SKM-1 (cell line): Measurements from ENCODE around the gene RBM4B.

Experiments
- DNase-seq: peaks from one replicate; lab custom pipeline; 2025; ENCODE audit not compliant: unreplicated experiment; lab: John Stamatoyannopoulos, UW

RBM4B gene

DNA sequence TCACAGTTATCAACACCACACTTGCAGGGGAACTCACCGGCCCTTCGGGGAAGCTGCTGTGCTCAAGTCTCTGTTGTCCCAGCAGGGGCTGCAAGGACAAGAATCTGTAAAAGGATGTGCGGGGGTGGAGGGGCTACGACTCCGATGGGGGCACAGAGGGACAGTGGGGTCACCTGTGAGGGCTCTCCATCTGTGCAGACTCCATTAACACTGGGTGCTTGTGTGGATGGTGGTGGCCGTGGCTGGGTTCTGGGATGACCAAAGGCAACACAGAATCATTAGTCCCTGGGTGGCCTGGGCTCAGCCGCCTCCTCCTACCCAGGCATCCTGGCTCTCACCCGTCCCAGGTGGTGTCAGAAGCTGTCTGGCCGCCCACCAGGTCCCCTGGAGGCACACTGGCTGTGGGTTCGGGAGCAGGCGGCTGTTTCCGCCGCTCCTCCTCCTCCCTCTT is 10.2 kb upstream of the RBM4B start:
- DNase-seq: no peak

DNA sequence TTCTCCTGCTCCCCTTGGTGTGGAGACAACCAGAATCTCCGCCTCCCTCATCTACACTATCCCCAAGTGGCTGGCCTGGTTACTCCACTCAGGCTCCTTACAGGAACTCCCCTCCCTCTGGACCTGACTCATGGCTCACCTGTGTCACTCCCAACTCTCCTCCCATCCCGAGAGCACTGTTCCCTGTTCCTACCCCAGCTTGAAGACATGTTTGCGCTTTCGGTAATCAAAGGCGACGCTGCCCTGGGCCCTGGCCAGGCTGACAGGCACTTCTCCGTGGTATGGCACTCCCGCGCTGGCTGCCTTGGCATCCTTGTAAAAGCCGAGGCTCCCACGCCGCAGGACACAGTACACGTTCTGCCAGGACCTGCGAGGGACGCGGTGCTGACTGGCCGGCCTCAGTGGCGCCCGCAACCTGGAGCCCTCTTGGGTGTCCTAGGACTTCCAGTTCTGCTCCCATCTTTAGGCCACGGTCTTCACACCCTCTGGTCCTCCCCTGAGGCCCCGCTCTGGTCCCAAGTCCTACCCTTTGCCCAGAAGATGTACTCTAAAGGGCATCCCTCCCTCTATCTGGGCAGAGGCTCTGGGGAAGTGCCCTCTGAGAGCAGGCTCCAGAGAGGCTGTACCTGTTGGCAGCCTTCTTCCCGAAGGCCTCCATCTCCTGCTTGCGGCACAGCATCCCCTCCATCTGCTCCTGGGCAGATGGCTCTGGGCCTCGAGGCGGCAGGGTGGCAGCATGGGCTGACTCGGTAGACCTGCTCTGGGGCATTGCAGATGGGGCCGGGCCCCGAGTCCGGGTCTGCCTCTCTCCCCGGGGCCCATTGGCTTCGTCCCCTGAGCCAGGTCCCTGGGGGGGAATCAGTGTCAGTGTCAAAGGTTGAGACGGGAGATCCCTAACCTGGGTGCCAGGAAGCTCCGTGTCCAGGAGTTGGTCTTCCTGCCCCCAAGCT is 9.4 kb upstream of the RBM4B start:
- DNase-seq: no peak

DNA sequence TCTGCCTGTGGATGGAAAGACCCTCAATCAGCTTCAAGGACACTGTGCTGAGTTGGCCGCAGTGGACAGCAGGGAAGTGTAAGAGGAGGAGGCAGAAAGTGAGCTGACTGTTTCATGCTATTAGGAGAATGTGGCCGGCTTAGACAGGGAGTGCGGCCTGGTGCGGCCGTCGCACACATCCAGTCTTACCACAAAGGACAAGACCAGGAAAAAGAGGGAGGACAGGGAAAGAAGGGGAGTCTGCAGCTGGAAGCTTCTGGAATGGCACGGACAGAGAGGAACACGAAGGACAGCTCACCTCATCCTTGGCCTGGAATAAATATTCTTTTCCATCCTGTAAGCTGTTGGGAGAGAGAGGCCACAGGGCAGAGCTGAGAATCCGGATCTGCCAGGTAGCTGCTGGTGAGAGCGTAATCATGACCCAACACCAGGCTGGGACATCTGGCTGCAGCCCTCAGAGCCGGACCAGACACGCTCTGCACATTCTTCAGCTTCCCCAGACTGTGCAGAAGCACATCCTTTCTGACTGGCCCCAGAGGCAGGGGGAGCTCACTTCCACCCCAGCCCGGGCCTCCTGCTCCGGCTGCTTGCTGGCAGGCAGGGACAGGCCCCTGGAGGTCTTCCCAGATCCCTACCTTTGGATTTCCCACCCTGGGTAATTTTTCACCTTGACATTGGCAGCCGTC is 8.6 kb upstream of the RBM4B start:
- no peak for DNase-seq

DNA sequence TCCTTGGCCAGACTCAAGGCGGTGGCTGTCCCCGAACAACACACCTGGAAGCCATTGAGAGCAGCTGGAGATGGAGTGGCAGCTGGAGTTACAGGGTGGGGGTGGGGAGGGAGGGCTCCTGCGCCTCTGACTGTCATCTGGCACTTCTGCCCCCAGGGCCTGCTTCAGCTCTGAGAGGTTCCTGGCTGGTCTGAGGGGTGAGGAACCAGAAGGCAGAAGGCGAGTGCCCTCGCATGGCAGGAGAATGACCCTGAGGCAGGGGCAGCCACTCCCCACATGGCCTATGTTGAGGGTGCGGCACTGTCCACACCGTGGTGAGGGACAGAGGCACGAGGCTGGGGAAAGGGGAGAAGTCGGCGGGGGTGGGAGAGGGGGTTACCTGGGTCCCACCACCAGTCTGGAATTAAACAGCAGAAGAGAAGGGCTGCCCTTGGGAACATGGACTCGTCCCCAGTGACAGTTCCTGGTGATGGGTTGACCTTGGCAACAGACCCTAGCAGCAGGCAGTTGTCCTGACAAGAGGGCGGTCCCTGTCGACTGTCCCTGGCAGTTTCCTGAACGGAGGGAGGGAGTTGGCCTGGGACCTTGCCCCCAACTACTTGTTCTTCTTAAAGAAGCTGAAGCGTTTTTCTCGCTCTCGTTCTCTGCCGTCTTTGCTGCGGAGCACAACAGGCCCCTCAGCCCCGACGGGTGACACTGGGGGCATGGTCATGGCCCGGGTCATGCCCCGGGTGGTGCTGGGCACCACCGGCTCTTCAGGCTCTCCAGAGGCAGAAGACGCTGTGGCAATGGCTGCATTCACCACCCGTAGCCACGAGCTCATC is 7.8 kb upstream of the RBM4B start:
- DNase-seq: no peak

DNA sequence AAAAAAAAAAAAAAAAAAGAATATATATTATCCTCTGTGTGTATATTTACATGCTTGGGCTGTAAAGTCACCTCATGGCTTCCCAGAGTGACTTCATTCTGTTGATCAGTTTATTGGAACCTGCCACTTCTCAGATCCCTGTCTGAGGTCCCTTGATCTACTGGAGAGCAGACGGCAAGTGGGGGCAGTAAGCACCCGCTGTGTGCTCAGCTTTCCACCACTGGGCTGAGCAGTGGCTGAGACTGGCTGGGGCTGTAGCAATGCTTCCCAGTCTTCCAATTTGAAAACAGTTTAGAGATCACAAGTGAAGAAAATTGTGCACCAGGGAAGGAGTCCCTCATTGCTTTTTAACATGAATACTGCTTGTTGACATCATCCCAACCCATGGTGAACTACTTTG is 6.9 kb upstream of the RBM4B start:
- DNase-seq: no peak

DNA sequence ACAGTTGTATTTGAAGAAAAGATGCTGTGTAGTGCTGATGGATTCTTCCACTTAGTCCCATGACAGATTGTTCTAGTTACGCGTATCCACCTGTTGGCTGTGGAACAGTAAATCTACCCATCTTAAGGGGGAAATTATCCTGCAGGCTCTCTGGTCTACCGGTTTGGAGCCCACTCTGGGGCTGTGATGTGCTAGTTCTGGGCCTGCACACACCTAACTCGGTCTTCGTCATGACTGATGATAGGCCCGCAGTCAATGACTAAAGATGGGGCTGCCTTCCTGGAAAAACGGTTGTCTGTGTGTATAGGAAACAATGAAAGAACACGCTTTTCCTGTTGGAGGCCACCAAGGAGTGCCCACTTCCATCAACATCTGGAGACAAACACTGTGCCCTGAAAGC is 6.2 kb upstream of the RBM4B start:
- DNase-seq: no peak

DNA sequence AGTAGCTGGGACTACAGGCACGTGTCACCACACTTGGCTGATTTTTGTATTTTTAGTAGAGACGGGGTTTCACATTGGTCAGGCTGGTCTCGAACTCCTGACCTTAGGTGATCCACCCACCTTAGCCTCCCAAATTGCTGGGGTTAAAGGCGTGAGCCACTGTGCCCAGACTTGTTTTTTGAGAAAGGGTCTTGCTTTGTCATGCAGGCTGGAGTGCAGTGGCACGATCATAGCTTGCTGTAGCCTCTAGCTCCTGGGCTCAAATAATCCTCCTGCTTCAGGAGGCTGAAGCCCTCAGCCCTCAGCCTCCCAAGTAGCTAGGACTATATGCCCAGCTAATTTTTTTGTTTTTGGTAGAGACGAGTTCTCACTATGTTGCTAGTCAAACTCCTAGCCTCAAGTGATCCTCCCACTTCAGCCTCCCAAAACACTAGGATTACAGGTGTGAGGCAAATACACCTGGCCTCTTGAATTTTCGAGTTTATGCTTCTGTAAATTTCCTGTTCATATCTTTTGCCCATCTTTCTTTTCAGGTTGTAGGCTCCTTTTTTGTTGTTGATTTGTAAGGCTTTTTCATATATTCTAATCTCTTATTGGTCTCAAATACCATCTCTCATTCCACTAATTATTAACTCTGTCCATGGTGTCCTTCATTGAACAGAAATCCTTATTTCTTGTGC is 3.4 kb upstream of the RBM4B start:
- no peak for DNase-seq

DNA sequence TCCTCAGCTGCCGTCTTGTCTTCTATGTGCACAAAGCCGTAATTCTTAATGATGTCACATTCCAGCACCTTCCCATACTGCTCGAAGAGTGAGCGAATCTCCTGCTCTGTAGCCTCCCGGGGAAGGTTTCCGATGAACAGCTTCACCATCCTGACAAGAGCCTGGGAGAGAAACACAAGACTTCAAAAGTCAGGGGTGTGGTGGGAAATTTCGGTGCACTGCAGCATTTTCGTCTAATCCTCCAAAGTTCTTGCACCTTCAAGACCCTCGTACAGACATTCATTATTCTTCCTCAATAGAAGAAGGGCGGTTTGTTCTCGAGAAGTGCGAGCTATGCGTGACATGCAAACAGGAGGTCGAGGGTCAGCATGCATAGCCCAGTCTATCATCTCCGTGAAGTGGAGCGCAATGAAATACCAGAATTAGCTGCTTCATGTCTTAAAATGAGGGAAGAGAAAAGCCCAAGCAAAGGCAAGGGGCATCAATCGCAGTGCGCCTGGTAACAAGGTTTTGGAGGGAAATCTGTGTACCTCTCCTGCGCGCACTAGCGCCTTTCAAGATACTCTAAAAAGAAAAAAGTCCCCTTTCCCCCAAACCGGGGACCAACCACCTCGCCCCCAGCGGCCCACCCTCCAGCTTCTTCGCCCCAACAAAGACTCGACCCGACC is 622 bp downstream of the RBM4B start:
- DNase-seq: no peak

DNA sequence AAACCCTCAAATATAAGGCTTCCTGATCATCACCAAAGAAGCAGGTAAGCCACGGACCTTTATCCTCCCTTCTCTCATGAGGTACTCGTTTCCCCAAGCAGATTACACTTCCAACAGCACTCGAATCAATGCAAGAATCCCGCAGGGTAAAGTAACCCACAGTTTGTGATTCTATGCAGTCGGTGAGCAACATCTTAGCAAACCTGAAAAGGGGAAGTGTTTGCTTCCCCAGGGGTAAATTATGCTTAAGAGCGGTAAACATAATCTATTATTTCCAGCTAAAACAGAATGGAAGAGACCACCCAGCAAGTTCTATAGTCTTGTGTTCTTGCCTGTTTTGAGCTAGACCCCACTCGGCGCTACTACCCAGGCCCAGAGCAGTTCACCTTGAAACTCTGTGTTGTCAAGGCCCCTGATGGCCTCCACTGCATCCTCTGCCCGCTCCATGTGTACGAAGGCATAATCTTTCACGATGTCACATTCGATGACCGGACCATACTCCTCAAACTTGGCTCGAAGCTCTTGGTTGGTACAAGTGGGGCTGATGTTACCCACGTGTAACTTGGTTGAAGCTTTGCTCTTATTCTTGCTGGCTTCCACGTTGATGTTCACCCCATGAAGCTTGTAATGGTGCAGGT is 1.3 kb downstream of the RBM4B start:
- DNase-seq: no peak

DNA sequence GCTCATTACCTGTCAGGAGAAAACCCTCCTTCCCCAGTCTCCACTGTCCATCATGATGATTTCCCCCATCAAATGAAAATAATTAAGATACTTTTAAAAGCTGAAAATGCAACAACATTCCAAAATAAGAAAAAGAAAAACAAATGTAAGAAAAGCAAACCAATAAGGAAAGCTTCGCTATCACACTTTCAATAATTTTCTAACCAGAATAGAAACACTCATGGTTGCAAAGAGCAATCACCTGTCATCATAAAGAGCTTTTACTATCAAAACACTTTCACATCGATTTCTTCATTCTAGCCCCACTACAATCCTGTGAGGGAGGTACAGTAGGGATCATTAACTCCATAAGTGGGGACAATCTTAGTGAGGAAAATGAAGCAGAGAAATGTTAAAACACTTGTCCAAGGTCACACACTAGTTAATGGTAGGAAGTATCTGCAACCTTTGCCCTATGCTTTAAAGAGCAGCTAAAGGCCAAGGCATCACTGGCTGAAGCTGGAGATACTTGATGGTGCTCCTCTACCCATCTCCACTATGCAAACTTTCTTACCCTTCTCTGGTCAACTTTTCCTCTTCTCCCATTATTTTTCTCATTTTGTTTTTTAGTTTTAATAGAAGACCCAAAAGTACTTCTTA is 2.6 kb downstream of the RBM4B start:
- no peak for DNase-seq

DNA sequence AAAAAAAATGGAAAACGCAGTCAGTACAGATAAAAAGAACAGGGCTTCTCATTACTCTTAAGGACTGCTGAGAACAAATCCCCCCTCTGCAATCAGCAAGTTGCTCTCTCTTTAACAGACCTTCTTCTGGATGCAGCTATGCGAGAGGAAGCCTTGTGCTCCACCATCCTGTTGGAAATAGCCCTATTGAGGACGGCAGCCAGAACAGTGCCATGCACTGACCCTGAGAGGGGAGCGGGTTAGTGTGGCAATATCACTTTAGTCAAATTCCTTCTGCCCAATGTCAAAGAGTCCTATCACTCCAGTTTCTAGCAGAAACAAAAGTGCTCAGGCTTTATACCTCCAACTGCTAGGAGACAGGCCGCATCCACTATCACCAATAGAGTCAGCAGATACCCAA is 6.9 kb downstream of the RBM4B start:
- no peak for DNase-seq

DNA sequence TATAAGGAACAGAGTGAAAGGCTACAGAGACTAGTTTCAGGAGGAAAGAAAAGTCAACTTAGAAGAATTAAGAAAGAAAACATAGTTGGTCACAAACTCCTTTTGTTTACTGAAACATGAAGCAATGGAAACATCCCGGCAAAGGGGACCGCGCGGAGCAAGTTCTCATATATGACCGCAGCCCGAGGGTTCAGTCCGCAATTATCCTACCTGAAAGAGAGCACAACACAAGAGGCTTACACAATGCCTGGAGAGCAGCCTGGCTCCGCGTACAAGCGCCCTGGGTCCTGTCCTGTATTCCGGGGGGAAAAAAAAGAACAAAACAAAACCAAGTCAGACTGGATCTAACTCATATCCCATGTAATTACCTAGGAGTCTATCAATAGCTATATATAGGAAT is 12.3 kb downstream of the RBM4B start:
- no peak for DNase-seq

DNA sequence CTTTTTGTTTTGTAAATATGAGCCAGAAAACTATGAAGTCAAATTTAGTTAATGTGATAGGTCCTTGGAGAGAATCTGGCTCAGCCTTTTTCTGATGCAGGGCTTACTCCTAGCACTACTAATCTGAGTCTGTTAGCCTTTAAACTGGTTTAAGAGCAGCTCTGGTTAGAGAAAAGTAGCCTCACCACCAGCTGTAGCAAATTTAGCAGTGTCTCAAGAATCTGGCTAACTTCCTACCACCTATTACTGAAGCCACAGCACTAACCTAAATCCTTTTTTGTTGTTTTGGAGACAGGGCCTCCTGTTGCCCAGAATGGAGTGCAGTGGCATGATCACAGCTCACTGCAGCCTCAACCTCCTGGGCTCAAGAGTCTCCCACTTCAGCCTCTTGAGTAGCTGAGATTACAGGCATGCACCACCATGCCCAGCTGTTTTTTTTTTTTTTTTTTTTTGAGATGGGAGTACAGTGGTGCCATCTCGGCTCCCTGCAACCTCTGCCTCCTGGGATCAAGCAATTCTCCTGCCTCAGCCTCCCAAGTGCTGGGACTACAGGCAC is 13.9 kb downstream of the RBM4B start:
- no peak for DNase-seq

DNA sequence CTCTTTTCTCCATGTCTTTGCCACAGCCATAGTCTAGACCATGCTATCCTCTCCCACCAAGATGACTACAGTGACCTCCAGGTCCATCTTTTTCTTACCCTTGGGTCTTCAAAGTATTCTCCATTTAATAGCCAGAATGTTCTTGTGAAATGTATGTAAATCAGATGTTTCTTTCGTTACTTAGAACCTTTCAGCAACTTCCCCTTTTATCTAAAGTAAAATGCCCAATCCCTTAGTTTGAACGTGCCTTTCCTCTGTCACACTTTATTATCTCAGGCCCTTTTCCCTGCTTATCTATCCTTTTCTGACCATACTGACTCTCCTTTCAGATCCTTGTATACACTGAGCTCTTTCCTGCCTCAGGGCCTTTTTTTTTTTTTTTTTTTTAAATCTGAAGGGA is 17.9 kb downstream of the RBM4B start:
- DNase-seq: no peak

DNA sequence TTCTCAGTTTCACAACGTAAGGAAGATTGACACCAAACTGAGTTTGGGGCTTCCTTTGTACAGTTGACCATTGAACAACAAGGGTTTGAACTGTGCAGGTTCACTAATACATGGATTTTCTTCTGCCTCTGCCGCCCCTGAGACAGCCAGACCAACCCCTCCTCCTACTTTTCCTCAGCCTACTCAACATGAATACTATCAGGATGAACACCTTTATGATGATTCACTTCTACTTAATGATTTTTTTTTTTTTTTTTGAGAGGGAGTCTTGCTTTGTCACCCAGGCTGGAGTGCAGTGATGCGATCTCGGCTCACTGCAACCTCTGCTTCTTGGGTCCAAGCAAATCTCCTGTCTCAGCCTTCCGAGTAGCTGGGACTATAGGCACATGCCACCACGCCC is 24.6 kb downstream of the RBM4B start:
- DNase-seq: no peak

DNA sequence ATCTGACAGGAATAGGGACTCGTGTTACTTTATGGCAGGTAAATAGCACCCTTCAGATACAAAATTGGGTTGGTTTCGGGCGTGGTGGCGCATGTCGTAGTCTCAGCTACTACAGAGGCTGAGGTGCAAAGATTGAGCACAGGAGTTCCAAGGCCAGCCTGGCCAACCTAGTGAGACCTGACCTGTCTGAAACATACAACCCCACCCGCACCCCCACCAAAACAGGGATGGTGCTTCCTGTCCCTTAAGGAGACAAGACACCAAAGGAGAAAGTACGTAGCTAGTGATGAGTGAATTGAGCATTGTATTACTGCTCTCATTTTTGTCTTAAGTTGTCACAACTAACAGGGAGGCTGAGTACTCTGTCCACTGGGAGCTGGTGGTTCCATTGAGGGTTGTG is 25.0 kb downstream of the RBM4B start:
- no peak for DNase-seq

DNA sequence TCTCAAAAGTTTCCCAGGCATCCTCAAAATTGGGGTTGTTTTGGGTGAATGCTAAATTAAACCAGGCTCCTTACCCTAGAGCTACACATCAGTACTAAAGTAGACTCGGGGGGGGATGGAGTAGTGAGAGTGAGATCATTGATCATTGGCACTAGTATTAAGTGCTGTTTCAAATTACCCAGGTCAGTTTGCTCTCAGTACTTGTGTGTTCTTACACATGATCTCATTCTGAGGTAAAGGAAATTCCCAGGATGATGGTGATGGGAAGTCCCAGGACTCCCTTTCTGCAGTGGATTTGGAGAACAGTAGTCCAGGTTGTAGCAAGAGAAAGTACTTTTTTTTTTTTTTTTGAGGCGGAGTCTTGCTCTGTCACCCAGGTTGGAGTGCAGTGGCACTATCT is 26.7 kb downstream of the RBM4B start:
- DNase-seq: no peak

DNA sequence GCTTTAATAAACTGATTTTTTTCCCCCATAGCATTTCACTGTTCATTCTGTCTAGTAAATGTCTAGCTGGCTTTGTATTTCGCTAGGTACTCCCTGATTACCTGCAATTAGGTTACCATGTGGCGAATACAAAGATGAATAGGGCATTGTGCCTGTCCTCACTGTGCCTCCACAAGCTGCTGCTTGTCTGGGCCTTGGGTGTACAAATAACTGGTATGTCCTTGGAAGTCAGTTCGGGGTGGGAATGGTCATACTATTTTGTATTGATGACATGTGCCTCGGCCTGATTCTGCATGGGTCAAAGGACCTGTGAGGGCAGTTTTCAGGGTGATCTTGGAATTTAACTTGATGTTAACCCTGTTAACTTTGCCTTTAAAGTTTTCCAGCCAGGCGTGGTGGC is 27.8 kb downstream of the RBM4B start:
- DNase-seq: no peak

DNA sequence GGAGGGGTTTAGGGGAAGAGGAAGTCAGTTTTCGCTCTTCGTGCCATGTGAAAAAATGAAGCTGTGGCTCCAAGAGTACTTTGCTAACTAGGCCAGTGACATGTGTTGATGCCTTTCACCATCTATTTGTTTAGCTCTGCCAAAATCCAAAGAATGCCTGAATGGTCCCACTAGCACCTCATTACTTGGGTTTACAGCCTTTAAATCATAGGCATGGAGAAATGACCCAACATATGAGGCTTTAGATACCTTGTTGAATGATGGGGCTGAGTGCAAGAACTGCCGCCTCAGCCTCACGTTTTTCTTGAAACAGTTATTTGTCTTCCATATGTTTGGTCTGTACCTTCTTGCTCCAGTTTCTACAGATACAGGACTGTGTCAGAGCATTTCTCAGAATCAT is 30.9 kb downstream of the RBM4B start:
- DNase-seq: no peak
